AG08395 (cell line): Measurements from ENCODE around the gene CDC25B.

Experiments used
- DNase-seq: peaks from one replicate; pipeline ENCODE4 v3.0.0; 2012; ENCODE audit warnings: mixed read lengths, low spot score

CDC25B gene

GRCh38 chr20:3795511-3796468 is at the start of gene CDC25B:
CDC25B (plus strand) TSS chr20:3796310; CDS start chr20:3796532, 222 bp downstream.
- DNase-seq, result peak; percentile 95

DNA sequence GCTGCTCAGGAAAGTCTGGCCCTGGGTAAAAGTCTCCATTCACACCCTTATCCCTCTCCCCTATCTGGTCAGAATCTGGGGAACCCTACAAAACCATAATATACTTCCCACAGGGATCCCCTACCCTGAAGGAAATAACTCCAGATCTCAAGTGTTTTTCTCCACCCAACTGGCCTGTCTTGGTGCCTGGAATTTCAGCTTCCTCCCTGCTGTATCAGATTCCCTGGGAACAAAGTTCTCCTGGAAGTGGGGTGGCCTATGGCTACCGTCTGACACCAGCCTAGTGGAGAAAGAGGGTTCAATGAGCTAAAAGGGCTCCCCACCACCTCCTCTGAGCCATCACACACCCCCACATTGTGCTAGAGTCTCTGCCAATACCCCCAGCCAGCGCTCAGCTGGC is 48.6 kb upstream of the CDC25B start:
- no peak for DNase-seq

DNA sequence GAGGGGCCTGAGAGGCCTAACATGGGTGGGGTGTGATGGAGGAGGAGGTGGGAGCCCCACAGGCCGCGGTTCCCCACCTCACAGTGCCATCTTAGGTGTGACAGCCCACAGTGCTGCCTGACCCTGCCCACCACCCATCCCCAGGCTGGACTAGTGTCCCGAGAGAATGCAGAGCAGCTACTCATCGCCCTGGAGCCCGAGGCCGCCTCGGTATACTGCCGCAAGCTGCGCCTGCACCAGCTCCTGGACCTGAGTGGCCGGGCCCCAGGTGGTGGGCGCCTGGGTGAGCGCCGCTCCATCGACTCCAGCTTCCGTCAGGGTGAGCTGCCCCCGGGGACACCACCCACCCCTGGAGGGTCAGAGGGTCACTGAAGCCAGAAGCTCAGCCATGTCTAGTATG is 48.0 kb upstream of the CDC25B start:
- DNase-seq, result no peak

- no peak for DNase-seq
These were observed 46.9 kb upstream of the CDC25B start for GRCh38 chr20:3749087-3749688.

- no peak for DNase-seq
These were observed 46.2 kb upstream of the CDC25B start for GRCh38 chr20:3749689-3750531.

DNA sequence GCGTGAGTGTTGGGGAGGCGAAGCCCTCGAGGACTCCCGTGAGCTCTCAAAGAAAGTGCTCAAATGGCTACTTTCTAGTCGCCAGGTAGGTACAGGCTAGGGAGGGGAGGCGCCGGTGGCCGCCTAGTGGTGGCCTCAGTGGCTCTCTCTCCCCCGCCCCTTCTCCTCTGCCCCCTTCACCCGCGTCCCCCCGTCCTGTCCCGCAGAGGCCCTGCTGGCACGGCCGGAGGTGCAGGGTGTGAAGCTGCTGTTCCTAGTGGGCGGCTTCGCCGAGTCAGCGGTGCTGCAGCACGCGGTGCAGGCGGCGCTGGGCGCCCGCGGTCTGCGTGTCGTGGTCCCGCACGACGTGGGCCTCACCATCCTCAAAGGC is 44.8 kb upstream of the CDC25B start:
- DNase-seq, result no peak

GRCh38 chr20:3751675-3752385 is 44.3 kb upstream of the CDC25B start:
- no peak for DNase-seq

GRCh38 chr20:3752386-3752759 is 43.7 kb upstream of the CDC25B start:
- DNase-seq, result no peak

DNA sequence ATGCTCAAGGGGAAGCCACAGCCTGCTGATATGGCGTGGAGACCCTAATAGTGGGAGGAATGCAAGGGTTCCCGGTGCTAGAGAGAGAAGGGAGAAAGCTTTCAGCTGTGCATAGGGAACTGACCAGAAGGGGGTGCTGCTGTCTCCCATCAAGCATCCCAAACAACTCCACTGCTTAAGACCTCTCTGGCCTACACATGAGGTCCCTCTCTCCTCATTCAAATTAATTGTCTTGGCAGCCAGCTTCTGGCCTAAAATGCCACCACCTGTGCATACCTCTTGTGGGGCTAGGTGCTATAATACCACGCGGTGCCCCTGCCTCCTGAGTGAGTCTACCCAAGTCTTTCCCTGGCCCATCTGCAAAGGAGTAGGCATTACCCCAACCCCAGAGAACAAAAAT is 43.0 kb upstream of the CDC25B start:
- peak; percentile 87 for DNase-seq

- no peak for DNase-seq
These were observed 42.4 kb upstream of the CDC25B start for GRCh38 chr20:3753501-3754275.

DNA sequence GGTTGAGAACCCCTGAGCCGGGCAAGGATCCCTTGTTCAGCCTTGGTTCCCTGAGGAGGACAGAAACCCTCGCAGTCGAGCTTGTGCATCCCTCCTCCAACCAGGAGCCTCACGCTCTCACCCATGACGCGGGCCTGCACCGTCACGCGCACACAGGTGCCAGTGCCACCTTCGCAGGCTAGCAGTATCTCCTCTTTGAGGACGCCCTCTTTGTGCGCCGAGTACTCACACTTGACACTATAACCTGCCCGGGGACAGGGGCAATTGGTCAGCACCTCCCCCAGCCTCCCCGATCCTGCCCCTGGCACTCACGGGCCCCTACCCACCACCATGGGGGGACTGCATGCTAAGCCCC is 41.9 kb upstream of the CDC25B start:
- DNase-seq, result no peak

DNA sequence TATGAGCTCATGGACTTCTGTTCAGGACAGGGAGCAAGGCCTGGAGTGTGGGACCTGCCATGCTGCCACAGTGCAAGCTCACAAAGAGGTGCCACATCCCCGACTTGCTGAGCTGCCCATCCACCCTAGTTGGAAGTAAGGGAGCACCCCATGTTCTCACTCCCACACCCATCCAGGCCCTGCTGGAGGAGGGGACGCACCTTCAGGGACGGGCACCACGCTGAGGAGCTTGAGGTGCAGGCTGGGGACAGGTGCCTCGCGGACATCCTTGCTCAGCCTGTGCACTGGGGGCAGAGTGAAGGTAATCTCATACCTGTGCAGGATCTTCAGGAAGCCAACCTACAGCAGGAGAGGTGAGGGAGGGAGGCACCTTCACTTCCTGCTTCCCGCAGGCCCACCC is 40.8 kb upstream of the CDC25B start:
- no peak for DNase-seq

DNA sequence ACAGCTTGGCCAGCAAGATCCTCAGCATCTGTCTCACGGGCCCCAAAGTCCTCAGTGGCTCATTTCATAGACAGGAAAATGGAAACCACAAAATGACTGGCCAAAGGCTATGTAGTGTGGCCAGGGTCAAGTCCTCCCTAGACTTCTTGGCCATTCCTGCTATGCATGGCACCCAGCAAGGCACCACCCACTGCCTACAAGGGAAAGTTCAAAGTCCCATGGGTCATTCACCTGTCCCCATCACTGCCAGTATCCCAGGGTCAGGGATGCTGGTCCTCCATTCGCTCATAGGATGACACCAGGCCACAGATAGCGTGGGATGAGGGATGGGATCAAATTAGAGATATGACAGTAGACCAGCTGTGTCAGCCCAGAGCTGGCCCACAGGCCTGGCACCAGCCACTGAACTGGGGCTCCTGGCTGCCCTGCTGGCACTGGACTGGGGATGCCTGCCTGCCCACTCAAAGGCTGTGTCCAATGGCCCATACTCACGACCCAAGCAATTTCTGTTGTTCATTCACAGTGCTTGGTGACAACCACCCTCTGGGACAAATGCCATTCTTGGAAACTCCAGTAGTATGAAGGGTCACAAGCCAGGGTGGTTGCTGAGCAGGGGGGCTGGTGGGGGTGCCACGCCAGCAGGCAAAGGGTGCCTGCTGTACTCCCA is 40.2 kb upstream of the CDC25B start:
- DNase-seq, result no peak

- DNase-seq, result no peak
These were observed 38.8 kb upstream of the CDC25B start for GRCh38 chr20:3757268-3757667.

DNA sequence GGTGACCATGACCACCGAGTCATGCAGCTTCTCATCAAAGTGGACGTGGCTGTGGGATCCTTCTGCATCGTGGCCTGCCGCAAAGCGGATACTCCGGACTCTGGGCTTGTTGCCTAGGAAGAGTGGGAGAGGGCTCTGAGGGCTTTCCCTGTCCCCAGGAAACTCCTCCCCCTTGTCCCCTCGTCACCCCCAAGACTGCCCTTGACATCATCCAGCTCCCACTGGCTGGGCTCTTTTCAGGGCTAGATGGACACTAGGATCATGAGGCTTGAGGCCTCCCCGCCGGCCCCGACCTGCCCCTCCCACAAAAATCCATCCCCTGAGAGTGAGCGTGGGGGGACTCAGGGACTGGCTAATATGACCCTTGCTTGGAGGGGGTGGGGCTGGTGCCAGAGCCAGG is 37.5 kb upstream of the CDC25B start:
- DNase-seq, result no peak

DNA sequence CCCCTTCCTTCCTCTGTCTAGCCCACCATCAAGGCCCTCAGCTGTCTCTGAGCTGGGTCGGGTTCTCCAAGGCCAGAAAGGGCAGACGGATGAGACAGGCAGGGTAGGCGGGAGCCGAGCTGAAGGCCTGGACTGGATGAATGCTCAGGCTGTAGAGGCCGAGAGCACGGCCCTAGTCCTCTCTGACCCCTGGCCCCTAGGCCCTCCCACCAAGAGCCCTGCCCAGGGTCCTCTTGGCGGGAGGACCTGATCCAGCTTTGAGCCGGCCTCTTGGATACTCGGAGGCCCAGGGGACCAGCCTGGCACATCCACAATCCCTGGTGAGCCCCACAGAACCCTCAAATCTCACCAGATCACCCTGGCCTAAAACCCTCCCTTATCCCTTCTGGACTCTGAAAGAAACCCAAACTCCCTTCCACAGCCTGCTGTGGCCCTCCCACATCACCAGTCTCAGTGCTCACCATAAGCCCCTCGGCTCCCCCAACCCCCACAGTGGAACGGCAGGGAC is 36.7 kb upstream of the CDC25B start:
- no peak for DNase-seq

GRCh38 chr20:3759884-3760283 is 36.2 kb upstream of the CDC25B start:
- no peak for DNase-seq

GRCh38 chr20:3760655-3761348 is 35.3 kb upstream of the CDC25B start:
- DNase-seq, result no peak

GRCh38 chr20:3763671-3764601 is 32.2 kb upstream of the CDC25B start:
- DNase-seq, result no peak
